Endothelial cell of umbilical vein (primary cell): Measurements from ENCODE around the gene MINDY4.

Experiments used
- EZH2 ChIP-seq: IDR thresholded peaks from 2 replicates; pipeline ENCODE4 v1.6.1; 2012; ENCODE audit warnings: borderline replicate concordance, low read depth, mild to moderate bottlenecking, moderate library complexity, low read length, inconsistent platforms; ENCODE audit not compliant: severe bottlenecking
- GATA2 ChIP-seq: IDR thresholded peaks from 2 replicates; pipeline ENCODE4 v1.7.0; 2011; ENCODE audit warnings: low read depth, mild to moderate bottlenecking, moderate library complexity, mixed read lengths, low read length; ENCODE audit not compliant: insufficient read length, insufficient read depth
- MAX ChIP-seq: IDR thresholded peaks from 2 replicates; pipeline ENCODE4 v1.6.1; 2011; ENCODE audit not compliant: insufficient read depth, insufficient read length
- MYC ChIP-seq: IDR thresholded peaks from one replicate; pipeline ENCODE4 v1.6.1; 2011; ENCODE audit warnings: mild to moderate bottlenecking, low read depth, low read length
- POLR2A ChIP-seq: IDR thresholded peaks from 2 replicates; pipeline ENCODE4 v1.6.1; 2012; ENCODE audit warnings: low read depth, mild to moderate bottlenecking, control low read depth, low read length
- TF ChIP-seq, protein P1 (sequence below), 2 donors: IDR thresholded peaks; 1 replicate in 1 of 2; 2 replicates in 1 of 2; pipeline ENCODE4 v1.5.1; 2011; ENCODE audit warnings: low read length in 2 of 2, mild to moderate bottlenecking in 2 of 2, moderate library complexity in 2 of 2, control low read depth in 1 of 2, inconsistent platforms in 1 of 2, low read depth in 1 of 2; ENCODE audit not compliant: insufficient read depth in 1 of 2; ENCODE audit errors: extremely low read depth in 1 of 2

- TF ChIP-seq, protein P1, sequence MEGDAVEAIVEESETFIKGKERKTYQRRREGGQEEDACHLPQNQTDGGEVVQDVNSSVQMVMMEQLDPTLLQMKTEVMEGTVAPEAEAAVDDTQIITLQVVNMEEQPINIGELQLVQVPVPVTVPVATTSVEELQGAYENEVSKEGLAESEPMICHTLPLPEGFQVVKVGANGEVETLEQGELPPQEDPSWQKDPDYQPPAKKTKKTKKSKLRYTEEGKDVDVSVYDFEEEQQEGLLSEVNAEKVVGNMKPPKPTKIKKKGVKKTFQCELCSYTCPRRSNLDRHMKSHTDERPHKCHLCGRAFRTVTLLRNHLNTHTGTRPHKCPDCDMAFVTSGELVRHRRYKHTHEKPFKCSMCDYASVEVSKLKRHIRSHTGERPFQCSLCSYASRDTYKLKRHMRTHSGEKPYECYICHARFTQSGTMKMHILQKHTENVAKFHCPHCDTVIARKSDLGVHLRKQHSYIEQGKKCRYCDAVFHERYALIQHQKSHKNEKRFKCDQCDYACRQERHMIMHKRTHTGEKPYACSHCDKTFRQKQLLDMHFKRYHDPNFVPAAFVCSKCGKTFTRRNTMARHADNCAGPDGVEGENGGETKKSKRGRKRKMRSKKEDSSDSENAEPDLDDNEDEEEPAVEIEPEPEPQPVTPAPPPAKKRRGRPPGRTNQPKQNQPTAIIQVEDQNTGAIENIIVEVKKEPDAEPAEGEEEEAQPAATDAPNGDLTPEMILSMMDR (IDR thresholded peaks at IDR 0.05; ENCODE audit: extremely low read depth in 1 of 2, insufficient read depth in 1 of 2, low read depth in 1 of 2, low read length in 2 of 2), result no peak
- TF ChIP-seq EZH2 (no peak), GATA2 (no peak), POLR2A (no peak), MAX (no peak), MYC (no peak)
Measured at GRCh38 chr7:30815388-30815854, 44.2 kb downstream of the MINDY4 start.
